NCI-H69 (cell line): Measurements from ENCODE around the gene PLA2G2F.
"Not testable (repeated sequence)": the region's sequence is repeated elsewhere in the genome, so short reads cannot be mapped to it uniquely, and the experiment has no call there.

ENCODE experiments used
- DNase-seq: peaks from one replicate; lab custom pipeline; 2025; lab: John Stamatoyannopoulos, UW

Gene PLA2G2F

DNA sequence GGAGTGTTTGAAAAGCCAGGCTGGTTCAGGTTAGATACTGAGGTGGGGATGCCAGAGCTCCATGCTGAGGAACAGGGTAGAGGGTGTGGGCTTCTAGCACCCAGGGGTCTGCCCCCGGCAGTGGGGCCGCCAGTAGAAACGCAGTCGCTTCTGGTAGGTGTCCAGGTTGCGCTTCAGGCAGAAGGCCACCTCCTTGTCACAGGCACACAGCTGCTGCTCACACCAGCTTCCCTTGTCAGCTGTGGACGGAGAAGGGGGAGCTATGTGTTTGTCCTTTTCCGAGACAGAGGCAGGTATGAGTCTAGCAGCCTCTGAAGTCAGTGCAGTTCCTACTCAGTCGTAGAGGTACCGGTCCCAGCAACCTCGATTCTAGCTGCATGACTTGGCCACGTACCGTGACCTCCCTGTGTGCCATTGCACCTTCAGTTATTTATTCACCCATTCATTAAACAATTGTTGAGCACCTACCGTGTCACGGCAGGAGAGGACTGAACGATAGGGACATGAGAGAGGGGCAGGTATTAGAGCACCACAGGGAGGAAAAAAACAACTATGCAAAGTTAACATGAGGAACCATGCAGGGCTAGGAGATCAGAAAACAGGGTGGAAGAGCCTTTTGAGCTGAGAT is 25.0 kb upstream of the PLA2G2F start:
- DNase-seq, result no peak

DNA sequence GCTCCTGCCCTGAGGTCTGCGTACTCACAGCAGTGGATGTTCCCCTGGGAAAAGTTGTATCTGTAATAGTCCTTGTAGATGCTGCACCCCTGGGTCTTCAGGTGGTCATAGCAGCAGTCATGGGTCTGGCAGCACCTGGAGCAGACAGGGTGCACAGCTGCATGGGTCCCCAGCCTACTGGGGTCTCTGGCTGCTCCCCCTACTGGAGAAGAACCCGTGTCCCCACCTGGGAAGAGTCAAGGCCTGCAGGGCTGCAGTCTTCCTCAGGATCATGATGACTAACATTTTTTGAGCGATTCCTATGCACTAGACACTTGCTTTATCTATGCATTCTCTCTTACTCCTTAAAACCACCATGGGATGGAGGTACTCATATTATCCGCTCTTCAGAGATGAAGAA is 23.6 kb upstream of the PLA2G2F start:
- no peak for DNase-seq

DNA sequence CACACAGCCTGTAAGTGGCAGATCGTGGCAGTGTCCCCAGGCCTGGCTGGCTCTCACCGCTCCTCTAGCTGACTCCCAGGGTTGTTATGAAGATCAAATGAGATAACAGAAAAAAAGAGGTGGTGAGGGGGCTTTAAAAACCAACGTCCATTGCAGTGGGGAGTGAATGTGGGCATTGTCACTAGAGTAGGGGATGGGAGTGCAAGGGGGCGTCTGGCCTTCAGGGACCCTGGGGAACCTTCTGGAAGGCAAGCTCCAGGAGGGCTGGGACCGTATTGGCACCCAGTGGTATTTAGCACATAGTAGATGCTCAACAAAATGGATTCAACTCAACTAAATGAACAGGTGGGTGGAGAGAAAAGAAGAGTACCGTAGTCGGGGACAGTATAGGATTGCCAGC is 23.2 kb upstream of the PLA2G2F start:
- no peak for DNase-seq

DNA sequence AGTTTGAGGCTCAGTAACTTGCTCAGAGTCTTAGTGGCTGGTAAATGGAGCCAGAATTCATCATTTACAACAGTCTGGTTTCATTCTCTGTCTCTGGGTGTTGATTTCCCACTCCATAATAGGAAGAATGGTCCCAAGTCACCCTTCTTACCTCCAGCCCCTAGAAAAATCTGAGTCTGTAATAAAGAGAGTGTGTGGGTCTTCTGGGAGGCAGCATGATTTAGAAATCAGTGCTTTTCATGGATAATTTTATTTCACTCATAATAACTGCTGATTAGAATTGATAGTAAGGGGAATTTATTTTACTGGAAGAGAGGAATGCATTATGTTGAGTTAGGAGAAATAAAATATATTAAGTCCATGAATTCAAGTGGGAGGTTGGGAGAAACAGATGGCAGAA is 21.9 kb upstream of the PLA2G2F start:
- DNase-seq, result no peak

DNA sequence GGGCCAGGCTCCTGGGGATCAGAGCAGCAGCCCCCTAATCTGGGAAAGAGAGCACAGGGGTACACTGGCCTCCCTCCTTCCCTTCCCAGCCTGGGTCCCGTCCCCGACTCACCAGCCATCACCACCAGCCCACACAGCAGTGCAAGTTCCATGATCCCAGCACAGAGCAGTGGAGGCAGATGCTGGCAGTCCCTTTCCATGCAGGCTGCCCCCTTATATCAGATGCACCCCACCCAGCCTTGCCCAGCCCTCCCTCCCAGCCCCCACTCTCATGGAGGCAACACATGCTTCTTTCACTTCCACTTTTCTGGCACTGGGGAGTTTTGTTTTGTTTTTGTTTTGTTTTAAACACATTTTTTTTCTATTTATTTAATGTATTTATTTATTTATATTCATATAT is 19.8 kb upstream of the PLA2G2F start, which contains the start of gene PLA2G2D:
PLA2G2D (minus strand) TSS at position 190 of the 400 bp plus-strand sequence; CDS start at position 152, 38 bp downstream.
- no peak for DNase-seq

DNA sequence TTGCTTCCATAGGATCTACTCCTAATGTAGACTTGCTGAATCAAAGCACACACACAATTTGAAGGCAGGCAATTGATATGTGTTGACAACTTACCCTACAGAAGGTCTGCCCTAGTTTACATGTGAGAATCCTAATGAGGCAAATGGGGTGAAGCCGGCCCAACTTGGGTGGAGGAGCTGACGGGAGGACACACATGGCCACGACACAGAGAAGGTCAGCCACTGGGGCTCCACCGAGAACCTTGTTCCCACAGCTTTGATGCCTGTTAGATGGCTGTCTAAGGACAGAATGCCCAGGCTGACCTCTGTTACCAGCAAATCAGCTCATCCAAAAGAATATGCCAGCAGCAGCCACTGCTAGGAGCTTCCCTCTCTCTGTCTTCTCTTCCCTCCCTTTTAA is 18.3 kb upstream of the PLA2G2F start:
- DNase-seq, result no peak

DNA sequence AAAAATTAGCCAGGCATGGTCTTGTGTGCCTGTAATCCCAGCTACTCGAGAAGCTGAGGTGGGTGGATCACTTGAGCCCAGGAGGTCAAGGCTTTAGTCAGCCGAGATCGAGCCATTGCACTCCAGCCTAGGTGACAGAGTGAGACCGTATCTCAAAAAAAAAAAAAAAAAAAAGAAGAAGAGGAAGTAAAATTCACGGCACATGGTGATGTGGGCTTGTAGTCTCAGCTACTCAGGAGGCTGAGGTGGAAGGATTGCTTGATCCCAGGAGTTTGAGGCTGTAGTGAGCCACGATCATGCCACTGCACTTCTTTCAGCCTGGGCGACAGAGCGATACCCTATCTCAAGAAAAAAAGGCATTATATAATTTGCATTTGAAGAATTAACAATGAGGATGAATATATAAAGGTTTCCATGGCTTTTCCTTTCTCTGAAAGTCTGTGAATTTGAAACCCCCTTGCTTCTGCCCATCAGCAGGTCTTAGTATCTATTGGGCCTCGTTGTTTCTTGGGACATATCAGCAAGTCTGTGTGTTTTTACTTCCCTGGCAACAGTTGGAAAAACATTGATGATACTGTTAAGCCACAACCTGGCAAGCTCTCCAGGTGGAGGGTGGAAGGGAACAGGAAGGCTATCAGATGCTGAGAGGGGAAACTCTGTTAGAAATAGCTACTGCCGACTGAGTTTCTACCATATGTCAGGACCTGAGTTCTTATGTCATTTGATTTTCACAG is 15.2 kb upstream of the PLA2G2F start:
- DNase-seq, result no peak

DNA sequence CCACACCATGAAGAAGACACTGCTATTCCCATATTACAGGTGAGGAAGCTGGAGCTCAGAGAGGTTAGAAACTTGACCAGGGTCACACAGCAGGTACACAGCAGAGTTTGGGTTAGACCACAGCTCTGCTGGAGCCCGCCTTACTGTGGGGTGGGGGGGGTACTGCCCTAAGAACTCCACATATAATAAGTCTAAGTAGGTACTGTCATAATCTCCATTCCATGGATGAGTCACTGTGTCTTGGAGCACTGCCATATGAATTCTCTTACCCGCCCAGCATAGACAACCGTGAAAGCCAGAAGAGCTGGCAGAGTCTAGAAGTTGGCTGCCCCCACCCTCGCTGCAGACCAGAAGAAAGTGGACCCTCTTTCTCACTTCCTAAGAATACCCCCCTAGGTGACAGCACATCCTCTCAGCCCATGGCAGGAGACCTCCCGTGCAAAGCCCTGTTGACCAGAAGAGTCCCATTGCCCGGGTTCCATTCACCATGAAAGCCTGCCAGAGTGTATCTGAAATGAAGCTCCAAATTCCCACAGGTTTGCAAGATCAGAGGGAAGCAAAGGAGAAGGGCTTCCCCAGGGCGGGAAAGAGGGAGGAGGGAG is 14.6 kb upstream of the PLA2G2F start:
- DNase-seq, result no peak

DNA sequence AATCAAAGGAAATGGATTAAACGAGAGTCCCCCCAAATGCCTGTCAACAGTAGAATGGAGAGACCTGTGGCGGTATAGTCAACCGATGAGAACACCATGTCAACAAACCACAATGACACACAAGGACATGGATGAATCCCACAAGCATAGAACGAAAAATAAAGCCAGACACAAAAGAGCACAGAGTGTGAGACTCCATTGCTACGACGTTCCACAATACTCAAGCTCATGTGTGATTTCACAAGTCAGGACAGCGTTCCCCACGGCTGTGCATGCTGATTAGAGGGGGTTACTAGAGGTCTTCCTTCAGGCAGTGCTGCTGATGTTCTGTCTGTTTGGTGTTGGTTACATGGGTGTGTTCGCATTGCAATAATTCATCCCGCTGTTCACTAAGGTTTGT is 14.0 kb upstream of the PLA2G2F start:
- no peak for DNase-seq

DNA sequence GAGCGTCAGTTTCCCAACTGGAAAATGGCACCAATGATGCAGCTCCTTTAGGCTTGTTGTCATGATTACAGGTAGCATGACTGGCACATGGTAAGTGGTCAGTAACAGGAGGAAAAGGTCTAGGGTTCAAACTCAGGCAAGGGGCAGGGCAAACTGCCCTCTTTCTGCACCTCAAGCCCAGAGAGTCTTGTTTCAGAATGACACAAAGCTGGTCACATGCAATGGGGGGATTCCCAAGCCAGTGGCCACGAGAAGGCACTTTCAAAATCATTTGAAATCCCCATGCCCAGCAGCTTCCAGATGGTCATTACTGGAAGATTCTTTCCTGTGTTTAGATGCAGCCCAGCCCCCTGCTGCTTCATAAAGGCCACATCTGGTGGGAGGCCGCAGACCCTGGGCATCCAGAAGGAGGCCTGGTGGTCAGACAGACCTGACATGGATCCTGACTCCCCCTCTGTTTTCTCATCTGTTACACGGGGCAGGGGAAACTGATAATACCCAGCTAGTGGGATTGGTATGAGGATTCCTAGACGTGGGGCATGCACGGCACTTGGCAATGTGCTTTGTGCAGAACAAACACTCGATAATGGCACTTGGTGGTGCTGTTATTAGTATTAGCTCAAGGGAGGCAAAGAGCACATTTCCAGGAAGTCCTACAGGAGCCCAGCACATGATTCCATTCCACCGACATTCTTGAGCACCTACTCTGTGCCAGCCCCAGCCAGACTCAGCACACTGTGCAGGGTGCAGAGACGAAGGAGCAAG is 12.9 kb upstream of the PLA2G2F start:
- no peak for DNase-seq

DNA sequence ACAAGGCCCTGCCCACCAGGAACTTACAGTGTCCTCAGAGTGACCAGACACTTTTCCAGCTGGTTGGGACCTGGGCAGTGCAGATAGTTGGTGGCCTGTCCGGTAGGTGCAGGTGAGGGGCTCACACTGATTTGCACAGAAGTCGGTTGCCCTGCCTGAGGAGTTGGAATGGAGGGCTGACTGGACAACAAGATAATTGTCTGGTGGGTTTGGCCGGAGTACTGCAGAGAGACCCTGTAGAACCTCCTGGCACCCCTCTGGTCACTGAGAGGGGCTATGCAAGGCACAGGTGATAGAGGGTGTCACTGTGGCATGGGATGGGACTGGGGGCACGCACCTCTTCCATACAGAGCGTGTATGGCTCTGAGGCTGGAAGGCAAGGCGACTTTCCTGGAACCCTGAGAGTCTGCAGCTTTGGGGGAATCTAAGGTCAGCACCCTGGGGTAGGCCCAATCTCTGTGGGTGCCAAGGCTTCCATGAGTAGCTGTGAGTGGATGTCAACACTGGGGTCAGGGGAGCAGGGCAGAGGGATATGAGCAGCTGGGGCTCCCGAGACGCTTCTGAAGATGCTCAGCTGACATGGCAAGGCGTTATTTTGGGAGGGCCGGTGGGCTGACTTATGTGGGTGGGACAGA is 12.2 kb upstream of the PLA2G2F start:
- DNase-seq, result no peak

DNA sequence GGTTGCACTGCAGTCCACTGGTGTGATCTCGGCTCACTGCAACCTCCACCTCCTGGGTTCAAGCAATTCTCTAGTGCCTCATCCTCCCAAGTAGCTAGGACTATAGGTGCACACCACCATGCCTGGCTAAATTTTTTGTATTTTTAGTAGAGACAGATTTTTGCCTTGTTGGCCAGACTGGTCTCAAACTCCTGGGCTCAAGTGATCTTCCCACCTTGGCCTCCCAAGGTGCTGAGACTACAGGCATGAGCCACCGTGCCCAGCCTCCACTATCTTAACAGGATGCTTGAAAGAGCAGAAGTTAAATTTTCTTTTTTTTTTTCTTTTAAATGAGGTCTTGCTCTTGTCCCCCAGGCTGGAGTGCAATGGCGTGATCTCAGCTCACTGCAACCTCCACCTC is 8.6 kb upstream of the PLA2G2F start:
- DNase-seq, result not testable (repeated sequence)

DNA sequence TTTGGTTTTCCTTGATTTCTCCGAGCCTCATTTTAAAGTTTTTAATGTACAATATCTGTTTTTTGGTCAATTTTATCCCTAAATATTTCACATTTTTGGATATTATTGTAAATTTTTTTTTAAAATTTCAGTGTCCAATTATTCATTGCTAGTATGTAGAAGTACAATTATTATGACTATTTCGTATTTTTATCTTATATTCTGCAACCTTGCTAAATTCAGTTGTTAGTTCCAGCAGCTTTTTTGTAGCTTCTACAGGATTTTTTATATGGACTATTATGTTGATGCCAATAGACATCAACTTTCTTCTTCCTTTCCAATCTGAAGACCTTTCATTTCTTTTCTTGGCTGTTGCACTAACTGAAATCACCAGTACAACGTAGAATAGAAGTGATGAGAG is 4.1 kb upstream of the PLA2G2F start:
- no peak for DNase-seq

DNA sequence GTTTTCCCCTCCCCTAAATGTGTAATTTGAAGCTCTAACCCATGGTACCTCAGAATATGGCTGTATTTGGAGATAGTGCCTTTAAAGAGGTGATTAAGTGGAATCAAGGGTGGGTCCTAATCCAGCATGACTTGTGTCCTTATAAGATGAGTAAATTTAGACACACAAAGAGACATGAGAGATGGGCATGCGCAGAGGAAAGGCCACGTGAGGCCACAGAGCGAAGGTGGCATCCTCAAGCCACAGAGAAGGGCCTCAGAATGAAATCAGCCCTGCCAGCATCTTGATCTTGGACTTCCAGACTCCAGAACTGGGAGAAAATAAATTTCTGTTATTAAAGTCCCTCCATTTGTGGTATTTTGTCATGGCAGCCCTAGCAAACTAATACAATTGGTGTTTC is 2.9 kb upstream of the PLA2G2F start:
- DNase-seq, result no peak

DNA sequence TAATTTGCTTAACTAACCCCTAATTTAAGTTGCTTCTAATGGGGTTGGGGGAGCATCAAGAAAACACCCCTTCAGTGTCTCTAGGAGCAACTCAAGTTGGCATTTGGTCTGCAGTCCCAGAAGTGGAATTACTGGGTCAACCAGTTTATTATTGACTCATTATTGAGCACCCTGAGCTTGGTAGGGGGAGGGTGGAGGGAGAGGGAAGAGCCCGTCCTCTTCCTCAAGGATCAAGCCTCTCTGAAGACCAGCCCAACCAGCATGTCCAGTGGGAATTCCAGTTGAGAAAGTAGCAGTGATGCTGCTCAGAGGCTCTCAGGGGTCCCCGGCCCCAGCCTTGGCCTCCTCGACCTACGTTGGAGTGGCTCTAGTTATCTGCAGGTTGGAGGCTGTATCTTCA is 2.1 kb upstream of the PLA2G2F start:
- no peak for DNase-seq

DNA sequence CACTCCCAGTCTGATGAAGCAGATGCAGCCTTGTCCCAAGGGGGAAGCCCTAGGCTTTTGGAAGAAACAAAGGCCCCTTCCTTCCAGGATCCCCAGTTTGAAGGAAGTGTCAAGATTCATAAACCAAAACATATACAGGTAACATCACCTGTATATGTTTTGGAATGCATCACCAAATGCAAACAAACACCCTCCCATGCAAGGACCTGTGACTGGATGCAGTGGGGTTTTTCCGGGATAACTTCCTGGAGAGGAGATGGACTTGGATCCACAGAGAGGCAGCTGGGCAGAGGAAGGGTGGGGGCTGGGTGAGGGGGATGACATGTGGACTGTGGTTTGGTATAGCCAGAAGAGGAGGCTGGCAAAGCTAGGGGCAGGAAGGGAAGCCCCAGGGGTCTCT is 1.5 kb upstream of the PLA2G2F start:
- no peak for DNase-seq

DNA sequence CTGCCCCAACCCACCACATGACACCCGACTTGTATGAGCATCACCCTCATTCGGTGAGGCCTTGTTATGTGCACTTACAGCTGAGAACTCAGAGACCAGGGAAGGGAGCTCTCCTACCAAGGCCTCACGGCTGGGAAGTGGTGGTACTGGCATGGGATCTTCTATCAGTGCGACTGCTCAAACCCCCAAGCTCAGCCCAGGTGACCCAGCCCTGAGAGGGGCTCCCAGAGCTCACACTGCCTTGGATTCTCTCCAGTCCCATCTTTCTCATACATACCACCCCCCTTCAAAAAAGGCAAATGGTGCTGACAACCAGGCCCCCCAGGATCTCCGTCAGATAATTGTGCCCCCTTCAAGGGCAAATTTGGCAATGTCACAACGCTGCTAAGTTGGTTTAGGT is 777 bp upstream of the PLA2G2F start:
- DNase-seq, result no peak

DNA sequence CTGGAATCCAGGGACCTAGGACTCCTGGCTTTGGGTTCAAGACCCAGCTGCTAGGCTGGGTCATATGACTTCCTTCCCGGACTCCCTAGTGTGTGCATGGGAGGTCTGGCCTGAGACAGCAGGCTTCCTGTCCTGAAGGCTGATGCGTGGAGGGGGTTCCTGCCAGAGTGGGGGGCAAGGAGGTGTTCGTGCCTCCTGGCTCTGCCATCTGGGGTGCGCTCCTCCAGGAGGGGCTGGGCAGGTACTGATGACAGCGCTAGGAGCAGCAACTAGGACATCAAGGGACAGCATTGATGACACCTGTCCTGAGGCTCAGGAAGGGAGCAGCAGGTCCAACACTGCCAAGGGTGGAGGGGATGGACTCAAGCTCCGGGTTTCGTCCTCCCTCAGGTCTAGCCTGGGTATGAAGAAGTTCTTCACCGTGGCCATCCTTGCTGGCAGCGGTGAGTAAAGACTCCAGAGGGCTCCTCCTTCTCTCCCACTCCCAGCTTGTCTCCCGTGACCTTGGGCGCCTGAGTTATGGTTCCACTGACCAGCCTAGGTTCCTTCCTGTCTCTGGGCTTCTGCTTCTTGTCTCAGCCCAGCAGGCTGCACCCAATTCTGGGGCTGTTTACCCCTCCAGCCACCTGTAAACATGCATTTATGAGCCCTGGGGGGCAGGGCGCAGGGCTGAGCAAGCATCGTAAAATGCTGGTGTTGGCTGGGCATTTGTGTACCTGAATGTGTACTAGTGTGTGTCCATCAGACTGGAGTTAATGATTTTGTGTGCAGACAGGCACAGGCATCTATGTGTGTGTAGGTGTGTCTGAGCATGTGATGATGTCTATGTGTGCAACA is 871 bp downstream of the PLA2G2F start:
- DNase-seq, result no peak

DNA sequence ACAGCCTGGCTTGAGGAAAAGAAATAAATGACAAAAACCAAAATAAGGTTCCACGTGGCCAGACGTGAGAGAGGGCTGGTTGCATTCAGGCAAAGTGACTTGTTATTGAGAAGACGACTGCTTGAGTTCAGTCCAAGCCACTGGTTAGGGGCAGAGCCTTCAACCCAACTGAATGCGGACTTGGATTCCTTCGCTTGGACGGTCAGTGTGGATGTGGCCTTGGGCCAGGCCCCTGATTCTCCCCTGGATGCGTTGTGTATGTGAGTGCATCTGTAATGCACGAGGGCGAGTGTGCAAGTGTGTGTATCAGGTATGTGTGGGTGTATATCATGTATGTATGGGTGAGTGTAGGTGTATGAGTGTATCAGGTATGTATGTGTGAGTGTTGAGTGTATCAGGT is 1.9 kb downstream of the PLA2G2F start:
- DNase-seq, result no peak

DNA sequence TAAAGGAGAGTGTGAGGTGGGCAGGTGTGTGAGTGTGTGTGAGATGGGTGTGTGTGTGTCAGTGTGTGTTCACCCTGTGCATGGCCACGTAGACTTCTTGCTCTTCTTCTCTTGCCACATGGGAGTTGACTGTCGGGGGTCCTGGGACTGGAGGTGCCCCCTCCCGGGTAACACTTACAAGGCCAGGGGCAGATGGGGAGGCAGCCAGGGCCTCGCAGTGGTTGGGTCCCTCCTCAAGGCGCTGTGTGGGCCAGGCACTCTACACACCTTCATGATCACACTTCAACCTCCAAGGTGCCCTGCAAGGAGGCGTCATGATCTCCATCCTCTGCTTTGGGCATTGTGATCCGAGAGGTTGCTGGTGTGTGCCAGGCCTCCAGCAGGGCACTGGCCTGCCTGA is 2.3 kb downstream of the PLA2G2F start:
- DNase-seq, result no peak

DNA sequence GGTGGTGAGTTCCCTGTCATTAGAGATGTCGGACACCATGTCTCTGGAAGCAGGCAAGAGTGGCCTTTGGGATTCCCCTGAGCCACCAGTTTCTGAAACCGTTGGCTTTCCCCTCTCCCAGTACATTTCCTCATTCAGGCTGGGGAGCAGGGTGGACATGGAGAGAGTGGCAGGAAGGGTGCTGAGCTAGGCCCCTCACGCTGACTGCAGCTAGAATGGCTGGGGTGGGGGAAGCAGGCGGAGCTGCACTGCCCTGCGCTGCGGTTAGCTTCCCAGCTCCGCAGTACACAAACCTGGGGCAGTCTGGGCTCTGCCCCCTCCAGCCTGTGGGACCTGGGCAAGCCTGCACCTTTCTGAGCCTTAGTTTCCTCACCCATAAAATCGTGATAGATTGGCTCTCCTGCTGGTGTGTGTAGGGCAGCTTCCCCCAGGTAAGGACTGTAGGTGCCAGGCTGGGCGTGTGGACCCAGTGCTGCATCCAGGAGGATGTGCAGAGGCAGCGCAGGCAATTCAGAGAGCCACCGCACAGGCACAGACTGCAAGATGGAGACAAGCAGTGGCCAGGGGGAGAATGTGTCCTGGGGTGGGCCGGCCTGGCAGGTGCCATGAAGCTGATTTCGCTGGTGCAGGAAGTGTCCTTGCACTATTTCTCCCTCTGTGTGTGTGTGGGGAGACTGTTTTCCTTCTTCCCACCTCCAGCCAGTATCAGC is 3.0 kb downstream of the PLA2G2F start:
- DNase-seq, result no peak
